ENCODE measurements around the gene PRDM2.

- TF ChIP-seq, protein P1, sequence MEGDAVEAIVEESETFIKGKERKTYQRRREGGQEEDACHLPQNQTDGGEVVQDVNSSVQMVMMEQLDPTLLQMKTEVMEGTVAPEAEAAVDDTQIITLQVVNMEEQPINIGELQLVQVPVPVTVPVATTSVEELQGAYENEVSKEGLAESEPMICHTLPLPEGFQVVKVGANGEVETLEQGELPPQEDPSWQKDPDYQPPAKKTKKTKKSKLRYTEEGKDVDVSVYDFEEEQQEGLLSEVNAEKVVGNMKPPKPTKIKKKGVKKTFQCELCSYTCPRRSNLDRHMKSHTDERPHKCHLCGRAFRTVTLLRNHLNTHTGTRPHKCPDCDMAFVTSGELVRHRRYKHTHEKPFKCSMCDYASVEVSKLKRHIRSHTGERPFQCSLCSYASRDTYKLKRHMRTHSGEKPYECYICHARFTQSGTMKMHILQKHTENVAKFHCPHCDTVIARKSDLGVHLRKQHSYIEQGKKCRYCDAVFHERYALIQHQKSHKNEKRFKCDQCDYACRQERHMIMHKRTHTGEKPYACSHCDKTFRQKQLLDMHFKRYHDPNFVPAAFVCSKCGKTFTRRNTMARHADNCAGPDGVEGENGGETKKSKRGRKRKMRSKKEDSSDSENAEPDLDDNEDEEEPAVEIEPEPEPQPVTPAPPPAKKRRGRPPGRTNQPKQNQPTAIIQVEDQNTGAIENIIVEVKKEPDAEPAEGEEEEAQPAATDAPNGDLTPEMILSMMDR (IDR thresholded peaks at IDR 0.05) = no peak
- TF ChIP-seq FOSL2 (IDR thresholded peaks at IDR 0.05; ENCODE audit: borderline replicate concordance, low read depth) (no peak), JUND (IDR thresholded peaks at IDR 0.05) (no peak), RAD21 (IDR thresholded peaks at IDR 0.05; ENCODE audit: low read length) (no peak), POLR2AphosphoS5 (IDR thresholded peaks at IDR 0.05; ENCODE audit: low read depth, low read length) (no peak), EZH2phosphoT487 (IDR thresholded peaks at IDR 0.05; ENCODE audit: borderline replicate concordance, low read depth) (no peak), TAF1 (IDR thresholded peaks at IDR 0.05; ENCODE audit: borderline replicate concordance, low read depth, low read length) (no peak), RXRA (IDR thresholded peaks at IDR 0.05; ENCODE audit: borderline replicate concordance, low read depth) (no peak), IRF3 (IDR thresholded peaks at IDR 0.05; ENCODE audit: low read depth, low read length) (no peak), SMC3 (IDR thresholded peaks at IDR 0.05; ENCODE audit: low read depth, low read length) (no peak)
- TF ChIP-seq, protein P2, sequence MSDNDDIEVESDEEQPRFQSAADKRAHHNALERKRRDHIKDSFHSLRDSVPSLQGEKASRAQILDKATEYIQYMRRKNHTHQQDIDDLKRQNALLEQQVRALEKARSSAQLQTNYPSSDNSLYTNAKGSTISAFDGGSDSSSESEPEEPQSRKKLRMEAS (IDR thresholded peaks at IDR 0.05; ENCODE audit: low read depth) = no peak
- TF ChIP-seq, protein P3, sequence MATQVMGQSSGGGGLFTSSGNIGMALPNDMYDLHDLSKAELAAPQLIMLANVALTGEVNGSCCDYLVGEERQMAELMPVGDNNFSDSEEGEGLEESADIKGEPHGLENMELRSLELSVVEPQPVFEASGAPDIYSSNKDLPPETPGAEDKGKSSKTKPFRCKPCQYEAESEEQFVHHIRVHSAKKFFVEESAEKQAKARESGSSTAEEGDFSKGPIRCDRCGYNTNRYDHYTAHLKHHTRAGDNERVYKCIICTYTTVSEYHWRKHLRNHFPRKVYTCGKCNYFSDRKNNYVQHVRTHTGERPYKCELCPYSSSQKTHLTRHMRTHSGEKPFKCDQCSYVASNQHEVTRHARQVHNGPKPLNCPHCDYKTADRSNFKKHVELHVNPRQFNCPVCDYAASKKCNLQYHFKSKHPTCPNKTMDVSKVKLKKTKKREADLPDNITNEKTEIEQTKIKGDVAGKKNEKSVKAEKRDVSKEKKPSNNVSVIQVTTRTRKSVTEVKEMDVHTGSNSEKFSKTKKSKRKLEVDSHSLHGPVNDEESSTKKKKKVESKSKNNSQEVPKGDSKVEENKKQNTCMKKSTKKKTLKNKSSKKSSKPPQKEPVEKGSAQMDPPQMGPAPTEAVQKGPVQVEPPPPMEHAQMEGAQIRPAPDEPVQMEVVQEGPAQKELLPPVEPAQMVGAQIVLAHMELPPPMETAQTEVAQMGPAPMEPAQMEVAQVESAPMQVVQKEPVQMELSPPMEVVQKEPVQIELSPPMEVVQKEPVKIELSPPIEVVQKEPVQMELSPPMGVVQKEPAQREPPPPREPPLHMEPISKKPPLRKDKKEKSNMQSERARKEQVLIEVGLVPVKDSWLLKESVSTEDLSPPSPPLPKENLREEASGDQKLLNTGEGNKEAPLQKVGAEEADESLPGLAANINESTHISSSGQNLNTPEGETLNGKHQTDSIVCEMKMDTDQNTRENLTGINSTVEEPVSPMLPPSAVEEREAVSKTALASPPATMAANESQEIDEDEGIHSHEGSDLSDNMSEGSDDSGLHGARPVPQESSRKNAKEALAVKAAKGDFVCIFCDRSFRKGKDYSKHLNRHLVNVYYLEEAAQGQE (IDR thresholded peaks at IDR 0.05; ENCODE audit: low read depth, low read length) = no peak
These were observed 3.1 kb downstream of the PRDM2 start for GRCh38 chr1:13703128-13703513.
